NCI-H1436 (cell line): ENCODE results near the gene CMTM3.
"Not testable (repeated sequence)": the region's sequence is repeated elsewhere in the genome, so short reads cannot be mapped to it uniquely, and the experiment has no call there.

Source experiments
- DNase-seq: peaks from one replicate; lab custom pipeline; 2025; lab: John Stamatoyannopoulos, UW

CMTM3 gene

DNA sequence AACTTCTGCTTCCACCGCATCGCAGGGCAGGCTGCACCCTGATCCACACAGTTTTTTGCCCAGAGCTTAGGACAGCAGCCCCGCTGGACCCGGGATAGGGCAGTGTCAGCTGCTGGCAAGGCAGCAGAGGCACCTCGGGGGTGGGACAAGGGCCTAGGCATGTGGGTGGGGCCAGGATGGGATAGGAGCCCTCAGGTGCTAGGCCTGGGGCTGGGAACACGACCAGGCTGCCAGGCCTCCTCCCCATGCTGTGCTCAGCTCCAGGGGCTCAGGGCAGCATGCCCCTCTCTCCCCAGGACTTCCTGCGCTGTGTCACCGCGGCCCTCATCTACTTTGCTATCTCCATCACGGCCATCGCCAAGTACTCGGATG lies 4.6 kb downstream of the CMTM3 start:
- no peak for DNase-seq

DNA sequence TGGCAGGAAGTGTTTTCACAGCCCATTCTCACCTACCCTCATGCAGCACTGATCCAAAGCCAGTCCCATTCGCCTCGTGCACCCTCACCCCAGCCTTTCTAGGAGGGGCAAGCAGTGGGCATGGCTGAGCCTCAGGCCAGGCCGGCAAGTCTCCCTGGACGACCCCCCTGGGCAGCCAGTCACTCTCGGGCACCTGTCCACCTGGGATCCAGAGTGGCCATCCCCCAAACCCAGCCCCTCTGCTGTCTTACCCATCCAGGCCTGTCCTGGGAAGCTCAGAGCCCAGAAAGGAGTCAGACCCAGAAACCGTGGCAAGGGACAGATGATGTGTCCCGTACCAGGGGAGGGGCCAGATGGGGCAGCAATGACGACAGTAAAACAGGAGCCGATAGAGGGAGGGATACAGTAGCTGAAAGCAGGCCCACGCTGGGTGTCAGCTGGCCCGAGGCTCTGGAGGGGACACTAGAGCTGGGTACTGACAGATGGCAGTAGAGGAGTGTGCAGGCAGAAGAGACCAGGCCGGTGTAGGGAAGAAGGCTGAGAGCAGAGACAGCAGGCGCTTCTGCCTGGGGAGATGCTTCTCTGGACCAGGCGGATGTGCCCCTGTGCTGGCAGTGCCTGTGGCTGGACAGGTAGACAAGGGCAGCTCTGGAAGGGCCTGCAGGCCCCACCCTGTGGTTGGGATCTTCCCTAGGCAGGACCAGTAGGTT lies 5.8 kb downstream of the CMTM3 start:
- no peak for DNase-seq

GRCh38 chr16:66611911-66612310 lies 7.4 kb downstream of the CMTM3 start:
- DNase-seq: not testable (repeated sequence)

GRCh38 chr16:66612422-66612821 lies 7.9 kb downstream of the CMTM3 start:
- no peak for DNase-seq

GRCh38 chr16:66614161-66614802 lies 9.8 kb downstream of the CMTM3 start:
- DNase-seq: no peak

DNA sequence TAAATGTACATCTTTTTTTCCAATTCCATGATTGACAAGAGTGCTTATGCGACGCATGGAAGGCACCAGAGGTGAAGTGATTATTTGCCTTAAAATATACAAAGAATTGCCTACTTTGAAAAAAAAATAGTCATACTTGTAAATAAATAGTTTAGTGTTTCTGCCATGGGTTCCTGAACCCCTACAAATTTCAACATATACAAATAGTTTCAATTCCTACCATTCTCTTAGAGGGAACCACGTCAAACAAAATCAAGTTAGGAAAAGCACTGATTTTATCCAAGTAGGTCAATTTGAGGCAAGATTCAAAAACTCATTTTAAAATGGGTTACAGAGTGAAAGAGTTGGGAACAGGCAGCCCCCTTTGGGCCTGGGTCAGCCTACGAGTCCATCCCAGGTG lies 11.7 kb downstream of the CMTM3 start:
- DNase-seq: no peak

GRCh38 chr16:66616592-66616991 lies 12.1 kb downstream of the CMTM3 start:
- DNase-seq: no peak

DNA sequence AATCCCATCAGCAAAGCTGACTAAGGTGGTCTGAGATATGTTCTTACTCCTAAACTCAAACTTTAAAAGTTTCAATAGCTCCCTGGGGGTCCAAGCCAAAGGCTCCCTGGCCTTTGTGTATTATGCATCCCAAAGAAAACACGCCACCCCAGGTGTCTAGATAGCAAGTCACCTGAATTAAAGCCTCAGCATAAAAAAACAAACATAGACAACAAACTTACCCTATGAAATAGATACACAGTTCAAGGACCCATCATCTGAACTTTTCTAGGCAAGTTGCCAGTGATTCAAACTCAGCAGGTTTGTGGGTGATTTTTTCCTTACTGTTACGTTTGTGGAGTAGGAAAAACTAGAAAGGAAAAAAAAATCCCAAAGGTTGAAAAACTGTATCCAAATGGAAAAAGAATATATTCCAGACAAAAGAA lies 12.5 kb downstream of the CMTM3 start:
- DNase-seq: no peak

DNA sequence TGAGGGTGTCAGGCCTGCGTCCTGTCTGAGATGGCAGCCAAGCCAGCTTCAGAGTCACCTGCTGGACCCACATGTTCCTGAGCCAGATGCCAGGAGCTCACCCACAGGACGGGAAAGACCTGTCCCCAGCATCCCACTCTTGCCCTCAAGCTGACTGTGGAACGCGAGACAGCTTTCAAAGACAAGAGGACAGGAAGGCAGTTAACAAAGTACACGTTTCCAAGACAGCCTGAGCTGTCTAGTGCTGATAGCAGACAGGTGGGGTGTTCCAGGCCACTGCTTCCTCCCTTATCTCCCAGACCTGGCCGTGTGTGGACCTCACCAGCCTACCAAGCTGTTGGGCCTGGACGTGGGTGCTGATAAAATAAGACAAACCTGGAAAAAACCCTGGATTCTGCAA lies 13.2 kb downstream of the CMTM3 start:
- no peak for DNase-seq

DNA sequence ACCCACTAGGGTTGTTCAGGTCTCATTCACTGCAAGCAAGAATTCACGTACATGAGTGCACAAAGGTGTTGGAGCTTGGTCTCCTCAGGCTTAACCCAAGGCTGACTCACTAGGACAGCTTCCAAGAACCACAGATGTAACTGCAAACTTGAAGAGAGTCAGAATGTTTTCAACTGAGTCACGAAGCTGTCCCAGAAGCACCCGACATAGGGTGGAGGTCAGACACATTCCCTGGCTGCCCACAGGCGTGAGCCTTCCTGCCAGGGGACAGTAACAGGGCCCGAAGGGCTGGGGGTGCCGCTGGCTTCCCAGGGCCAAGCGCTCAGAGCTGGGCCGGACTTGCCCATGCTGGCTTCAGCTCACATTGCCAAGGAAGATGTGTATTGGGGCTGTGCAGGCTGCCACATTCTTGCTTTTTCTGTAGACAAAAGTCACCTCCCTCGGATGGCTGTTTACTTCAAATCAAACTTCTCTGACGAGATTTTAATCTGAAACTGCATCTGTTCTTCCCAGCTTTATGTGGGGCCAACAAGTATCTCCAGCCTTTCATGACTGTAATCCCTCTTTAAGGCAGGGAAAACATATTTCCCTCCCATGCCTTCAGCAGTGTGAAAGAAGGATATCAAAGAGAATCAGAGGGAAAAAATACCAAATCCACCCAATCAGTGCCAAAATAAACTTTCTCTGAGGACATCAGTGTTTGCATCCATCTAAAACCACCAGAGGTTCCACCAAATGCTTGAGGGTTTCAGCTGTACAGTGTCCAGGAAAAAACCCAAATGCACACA lies 14.3 kb downstream of the CMTM3 start:
- no peak for DNase-seq

- no peak for DNase-seq
These were observed 15.3 kb downstream of the CMTM3 start for GRCh38 chr16:66619534-66620428.

GRCh38 chr16:66620429-66620795 lies 15.9 kb downstream of the CMTM3 start:
- no peak for DNase-seq

GRCh38 chr16:66621973-66622372 lies 17.5 kb downstream of the CMTM3 start:
- no peak for DNase-seq

- no peak for DNase-seq
These were observed 18.4 kb downstream of the CMTM3 start for GRCh38 chr16:66622863-66623262.

DNA sequence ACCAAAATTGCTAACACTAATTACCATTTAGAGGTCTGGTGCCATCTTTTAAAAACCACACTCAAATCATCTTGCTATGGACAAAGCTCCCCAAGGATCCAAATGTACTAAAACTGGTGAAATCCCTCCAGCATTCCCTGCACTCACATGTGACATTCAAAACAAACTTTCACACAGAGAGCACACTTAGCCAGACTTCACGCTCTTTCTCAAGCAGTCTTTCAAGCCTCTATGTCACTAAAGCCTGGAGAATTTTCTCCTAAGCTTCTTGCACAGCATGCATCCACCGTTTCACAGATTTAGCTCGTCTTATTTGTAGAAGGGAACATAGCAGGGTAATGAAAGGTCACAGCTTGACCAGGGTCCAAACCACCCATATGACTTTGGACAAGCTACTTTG lies 19.3 kb downstream of the CMTM3 start:
- no peak for DNase-seq

DNA sequence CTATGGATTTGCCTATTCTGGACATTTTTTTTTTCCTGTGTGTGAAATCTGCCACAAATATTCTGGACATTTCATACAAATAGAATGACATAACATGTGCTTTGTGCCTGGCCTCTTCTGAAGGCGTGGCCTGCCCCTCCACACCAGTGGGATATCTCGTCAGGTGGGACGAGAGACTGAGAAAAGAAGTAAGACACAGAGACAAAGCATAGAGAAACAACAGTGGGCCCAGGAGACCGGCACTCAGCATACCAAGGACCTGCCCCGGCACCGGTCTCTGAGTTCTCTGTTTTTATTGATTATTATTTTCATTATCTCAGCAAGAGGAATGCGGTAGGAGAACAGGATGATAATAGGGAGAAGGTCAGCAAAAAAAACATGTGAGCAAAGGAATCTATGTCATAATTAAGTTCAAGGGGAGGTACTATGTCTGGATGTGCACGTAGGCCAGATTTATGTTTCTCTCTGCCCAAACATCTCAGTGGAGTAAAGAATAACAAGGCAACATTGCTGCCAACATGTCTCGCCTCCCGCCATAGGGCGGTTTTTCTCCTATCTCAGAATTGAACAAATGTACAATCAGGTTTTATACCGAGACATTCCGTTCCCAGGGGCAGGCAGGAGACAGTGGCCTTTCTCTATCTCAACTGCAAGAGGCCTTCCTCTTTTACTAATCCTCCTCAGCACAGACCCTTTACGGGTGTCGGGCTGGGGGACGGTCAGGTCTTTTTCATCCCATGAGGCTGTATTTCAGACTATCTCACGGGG lies 23.3 kb downstream of the CMTM3 start:
- not testable (repeated sequence) for DNase-seq

DNA sequence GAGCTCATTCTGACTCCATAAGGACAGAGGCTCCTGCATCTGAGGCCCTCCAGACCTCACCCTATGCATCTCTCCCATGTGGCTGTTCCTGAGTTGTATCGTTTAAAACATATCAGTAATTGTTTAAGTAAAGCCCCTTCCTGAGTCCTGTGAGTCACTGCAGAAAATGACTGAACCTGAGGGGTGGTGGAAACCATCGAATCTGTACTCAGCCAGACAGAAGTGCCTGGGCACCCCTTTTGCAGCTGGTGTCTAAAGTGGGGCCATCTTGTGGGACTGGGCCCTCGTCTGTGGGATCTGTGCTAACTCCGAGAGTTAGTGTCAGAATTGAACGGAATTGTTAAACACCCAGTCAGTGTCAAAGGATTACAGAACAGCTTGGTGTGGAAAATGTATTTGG lies 25.4 kb downstream of the CMTM3 start:
- no peak for DNase-seq

DNA sequence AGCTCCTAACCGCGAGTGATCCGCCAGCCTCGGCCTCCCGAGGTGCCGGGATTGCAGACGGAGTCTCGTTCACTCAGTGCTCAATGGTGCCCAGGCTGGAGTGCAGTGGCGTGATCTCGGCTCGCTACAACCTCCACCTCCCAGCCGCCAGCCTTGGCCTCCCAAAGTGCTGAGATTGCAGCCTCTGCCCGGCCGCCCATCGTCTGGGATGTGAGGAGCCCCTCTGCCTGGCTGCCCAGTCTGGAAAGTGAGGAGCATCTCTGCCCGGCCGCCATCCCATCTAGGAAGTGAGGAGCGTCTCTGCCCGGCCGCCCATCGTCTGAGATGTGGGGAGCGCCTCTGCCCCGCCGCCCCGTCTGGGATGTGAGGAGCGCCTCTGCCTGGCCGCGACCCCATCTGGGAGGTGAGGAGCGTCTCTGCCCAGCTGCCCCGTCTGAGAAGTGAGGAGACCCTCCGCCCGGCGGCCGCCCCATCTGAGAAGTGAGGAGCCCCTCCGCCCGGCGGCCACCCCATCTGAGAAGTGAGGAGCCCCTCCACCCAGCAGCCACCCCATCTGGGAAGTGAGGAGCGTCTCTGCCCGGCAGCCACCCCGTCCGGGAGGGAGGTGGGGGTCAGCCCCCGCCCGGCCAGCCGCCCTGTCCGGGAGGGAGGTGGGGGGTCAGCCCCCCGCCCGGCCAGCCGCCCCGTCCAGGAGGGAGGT lies 26.2 kb downstream of the CMTM3 start:
- DNase-seq: not testable (repeated sequence)

- DNase-seq: not testable (repeated sequence)
These were observed 27.1 kb downstream of the CMTM3 start for GRCh38 chr16:66631558-66631957.

DNA sequence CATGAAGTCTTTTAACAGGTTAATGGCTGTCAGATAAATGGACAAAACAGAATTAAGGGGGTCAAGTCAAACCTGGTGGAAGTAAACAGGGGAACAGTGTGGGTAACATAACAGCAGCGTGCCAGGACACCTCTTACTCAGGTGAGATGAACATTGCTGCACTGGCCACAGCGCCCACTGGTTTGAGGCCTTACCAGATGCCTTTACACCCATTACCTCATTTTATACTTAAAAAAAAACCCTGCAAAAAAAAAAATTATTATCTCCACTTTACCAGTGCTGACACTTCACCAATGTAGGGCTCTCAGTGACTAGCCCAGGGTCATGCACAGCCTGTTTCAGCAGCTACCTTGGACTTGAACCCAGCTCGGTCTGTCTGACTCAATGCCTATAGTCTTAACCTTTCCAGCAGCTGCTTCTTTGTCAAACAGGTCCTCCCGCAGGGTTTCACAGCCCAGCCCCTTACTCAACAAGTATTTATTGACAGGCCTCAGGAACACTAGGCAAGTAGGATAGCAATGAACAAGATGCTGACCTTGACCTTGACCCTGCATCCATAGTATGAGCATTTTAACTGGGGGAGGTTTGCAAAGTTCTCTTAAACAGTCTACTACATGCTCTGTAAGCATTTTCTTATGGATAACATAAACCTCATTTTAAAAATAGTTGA lies 30.2 kb downstream of the CMTM3 start:
- DNase-seq: no peak
